ENCODE measurements around the gene DEAF1.

The DEAF1 gene

DNA sequence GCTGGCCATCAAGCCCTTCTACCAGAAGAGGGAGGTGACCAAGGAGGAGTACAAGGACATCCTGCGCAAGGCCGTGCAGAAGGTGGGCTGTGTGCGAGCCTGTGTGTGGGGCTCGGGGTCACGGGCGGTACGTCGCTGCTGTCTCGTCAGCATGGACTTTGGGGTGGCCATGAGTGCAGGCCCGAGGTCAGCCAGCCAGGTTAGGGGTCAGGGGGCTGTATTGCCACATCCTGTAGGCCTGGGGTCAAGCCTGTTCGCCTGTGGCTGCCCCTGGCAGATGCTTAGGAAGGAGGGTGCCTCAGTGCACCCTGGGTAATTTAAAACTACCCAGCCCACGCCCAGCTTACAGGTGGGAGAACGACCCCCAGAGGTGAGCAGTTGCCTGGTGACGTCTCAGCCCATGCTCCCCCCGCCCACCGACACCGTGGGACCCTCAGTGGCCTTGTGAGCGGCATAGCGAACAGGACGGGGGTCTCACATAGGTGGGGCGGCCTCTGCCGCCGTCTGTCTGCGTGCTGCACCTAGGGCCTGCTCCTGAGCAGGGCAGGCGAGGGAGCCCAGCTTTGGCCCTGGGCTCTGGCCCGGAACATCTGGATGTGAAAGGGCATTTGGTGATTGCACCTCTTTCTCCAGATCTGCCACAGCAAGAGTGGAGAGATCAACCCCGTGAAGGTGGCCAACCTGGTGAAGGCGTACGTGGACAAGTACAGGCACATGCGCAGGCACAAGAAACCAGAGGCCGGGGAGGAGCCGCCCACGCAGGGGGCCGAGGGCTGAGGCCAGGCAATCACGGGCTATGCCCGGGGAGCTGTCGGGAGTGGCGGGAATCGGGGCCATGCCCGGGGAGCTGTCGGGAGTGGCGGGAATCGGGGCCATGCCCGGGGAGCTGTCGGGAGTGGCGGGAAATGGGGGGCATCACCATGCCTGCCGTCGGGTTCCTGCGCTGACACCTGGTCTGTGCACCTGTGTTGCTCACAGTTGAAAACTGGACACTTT lies 83.7 kb downstream of the DEAF1 start:
- DNase-seq (ENCODE audit: low read depth): no peak

DNA sequence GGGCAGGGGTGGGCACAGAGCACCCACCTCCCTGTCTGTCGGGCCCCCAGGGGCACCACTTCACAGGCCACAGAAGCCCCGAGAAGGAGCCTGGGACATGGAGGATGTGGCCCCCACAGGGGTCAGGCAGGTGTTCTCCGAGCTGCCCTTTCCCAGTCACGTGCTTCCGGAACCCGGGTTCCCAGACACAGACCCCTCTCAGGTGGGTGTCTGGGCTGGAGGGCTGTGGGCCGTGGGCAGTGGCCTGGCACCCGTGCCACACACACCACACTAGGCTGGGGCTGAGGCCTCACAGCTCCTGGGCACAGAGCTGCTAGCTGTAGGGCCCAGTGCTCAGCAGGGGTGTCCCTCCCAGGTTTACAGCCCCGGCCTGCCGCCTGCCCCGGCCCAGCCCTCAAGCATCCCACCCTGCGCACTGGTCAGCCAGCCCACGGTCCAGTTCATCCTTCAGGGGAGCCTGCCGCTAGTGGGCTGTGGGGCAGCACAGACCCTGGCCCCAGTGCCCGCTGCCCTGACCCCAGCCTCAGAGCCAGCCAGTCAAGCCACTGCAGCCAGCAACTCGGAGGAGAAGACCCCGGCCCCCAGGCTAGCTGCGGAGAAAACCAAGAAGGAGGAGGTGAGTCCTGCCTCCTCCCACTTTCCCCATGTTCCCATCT lies 84.7 kb downstream of the DEAF1 start:
- DNase-seq (ENCODE audit: low read depth): no peak

DNA sequence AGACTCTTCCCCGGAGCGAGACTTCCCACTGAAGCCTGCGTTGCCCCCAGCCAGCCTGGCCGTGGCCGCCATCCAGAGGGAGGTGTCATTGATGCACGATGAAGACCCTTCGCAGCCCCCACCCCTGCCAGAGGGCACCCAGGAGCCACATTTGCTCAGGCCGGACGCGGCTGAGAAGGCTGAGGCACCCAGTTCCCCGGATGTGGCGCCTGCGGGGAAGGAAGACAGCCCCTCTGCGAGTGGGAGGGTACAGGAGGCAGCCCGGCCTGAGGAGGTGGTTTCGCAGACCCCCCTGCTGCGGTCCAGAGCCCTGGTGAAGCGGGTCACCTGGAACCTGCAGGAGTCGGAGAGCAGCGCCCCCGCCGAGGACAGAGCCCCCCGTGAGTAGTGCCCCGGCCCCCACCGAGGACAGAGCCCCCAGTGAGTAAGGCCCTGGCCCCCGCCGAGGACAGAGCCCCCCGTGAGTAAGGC lies 85.6 kb downstream of the DEAF1 start:
- no peak for DNase-seq (ENCODE audit: low read depth)

DNA sequence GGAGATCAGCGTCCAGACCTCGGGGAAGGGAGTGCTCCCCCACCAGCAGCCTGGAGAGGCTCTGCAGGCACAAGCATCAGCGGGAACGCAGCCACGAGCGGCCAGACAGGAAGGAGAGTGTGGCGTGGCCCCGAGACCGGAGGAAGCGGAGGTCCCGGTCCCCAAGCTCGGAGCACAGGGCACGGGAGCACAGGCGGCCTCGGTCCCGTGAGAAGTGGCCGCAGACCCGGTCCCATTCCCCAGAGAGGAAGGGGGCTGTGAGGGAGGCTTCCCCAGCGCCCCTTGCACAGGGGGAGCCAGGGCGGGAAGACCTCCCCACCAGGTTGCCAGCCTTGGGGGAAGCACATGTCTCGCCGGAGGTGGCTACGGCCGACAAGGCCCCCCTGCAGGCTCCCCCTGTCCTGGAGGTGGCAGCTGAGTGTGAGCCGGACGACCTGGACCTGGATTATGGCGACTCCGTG lies 86.2 kb downstream of the DEAF1 start:
- no peak for DNase-seq (ENCODE audit: low read depth)

DNA sequence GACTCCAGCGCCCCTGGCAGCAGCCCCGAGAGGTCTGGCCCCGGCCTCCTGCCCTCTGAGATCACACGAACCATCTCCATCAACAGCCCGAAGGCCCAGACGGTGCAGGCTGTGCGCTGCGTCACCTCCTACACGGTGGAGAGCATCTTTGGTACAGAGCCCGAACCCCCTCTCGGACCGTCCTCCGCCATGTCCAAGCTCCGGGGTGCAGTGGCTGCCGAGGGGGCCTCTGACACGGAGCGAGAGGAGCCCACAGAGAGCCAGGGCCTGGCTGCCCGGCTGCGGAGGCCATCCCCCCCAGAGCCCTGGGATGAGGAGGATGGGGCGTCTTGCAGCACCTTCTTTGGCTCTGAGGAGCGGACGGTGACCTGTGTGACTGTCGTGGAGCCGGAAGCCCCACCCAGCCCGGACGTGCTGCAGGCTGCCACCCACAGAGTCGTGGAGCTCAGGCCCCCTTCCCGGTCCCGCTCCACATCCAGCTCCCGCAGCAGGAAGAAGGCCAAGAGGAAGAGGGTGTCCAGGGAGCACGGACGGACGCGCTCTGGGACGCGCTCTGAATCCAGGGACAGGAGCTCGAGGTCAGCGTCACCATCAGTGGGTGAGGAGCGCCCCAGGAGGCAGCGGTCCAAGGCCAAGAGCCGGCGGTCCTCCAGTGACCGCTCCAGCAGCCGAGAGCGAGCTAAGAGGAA lies 86.9 kb downstream of the DEAF1 start:
- DNase-seq (ENCODE audit: low read depth): no peak

DNA sequence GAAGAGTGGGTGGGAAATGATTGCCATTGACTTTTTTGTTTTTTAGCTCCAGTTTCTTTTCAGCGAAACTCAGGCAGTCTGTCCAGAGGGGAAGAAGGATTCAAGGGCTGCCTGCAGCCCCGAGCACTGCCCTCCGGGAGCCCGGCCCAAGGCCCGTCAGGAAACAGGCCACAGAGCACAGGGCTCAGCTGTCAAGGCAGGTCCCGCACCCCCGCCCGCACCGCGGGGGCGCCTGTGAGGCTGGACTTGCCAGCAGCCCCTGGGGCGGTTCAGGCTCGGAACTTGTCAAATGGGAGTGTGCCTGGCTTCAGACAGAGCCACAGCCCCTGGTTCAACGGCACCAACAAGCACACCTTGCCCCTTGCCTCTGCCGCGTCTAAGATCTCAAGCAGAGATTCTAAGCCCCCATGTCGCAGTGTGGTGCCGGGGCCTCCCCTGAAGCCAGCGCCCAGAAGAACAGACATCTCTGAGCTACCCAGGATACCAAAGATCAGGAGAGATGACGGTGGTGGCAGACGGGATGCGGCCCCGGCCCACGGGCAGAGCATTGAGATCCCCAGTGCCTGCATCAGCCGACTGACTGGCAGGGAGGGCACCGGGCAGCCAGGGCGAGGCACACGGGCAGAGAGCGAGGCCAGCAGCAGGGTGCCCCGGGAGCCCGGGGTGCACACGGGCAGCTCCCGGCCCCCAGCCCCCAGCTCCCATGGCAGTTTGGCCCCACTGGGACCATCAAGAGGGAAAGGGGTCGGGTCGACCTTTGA lies 87.8 kb downstream of the DEAF1 start:
- DNase-seq (ENCODE audit: low read depth): no peak

DNA sequence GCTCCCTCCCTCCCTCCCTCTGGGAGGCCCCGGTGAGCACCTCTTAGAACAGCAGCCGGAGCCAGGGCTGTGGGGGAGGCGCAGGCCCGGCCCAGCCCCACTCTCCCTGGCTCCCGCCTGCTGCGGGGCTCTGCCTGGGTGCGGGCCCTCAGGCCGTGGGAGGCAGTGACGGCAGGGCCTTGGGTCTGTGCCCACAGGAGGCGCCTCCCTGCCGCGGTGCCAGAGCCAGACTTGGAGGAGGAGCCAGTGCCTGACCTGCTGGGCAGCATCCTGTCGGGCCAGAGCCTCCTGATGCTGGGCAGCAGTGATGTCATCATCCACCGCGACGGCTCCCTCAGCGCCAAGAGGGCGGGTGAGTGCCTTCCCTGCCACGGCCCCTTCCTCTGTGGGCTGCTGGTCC lies 88.8 kb downstream of the DEAF1 start:
- no peak for DNase-seq (ENCODE audit: low read depth)

DNA sequence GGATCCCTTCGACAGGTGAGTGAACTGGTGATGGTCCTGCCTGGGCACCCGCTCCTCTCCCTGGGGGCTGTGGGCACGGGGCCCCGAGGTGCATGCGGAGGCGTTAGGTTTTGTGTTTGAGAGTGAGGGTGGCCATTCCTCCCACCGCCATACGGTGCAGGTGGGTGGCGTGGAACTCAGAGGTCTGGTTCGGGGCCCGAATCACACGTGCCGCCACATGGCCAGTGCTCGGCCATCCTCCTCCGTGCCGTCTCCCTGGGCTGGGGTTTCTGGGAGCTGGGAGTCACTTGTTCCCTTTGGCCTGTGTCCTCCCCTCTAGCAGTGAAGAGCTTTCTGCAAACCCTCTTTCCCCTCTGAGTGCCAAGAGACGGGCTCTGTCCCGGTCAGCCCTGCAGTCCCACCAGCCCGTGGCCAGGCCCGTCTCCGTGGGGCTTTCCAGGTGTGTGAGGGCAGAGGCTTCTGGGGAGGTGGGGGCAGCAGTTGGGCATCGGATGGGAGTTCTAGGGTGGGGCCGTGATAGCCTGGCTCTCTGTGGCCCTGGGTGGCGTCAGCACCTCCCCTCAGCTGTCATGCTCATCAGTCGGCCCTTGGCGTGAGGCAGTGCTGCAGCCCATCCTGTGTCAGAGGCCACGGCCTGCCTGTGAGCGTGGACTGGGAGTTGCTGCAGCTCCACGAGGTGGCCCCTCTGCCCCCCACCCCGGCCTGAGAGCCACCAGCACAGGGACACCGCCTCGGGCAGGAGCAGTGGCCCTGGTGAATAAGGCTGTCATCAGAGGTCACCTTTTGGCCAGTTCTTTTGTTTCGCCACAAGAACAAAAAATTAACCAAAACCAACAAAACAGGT lies 89.5 kb downstream of the DEAF1 start:
- no peak for DNase-seq (ENCODE audit: low read depth)

DNA sequence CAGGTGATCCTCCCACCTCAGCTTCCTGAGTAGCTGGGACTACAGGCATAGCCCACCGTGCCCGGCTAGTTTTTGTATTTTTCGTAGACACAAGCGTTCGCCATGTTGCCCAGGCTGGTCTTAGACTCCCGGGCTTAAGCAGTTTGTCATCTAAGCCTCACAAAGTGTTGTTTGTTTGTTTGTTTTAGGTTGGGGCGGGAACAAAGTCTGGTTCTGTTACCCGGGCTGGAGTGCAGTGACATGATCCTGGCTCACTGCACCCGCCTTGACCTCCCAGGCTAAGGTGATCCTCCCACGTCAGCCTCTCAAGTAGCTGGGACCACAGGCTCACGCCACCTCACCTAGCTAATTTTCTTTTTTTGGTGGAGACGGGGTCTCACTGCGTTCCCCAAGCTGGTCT lies 91.9 kb downstream of the DEAF1 start:
- DNase-seq (ENCODE audit: low read depth): no peak

DNA sequence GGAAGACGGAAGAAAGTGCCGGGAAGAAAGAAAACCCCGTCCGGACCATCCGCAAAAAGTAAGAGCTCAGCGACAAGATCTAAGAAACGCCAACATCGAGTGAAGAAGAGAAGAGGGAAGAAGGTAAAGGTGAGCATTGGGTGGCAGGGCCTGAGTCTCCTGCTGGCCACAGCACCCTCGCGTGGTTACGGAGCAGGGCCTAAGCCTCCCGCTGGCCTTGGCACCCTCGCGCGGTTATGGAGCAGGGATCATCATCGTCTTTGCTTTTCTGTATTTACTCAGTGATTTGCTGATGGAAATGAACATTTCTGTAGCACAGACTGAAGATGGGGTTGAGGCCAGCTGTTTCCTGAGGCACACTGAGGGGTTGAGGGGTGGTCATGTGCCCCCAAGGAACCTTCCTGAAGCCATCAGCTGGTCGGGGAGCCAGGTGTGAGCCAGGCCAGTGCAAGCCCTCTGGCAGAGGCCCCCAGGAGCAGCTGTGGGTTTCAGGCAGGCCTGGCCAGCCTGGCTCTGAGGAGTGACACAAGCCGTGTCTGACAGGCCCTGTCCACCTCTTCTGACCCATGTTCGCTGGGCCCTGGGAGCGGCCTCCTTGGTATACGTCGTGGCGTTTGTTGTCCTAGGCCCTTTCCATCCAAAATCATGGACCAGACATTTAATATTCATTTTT lies 93.3 kb downstream of the DEAF1 start:
- DNase-seq (ENCODE audit: low read depth): no peak

DNA sequence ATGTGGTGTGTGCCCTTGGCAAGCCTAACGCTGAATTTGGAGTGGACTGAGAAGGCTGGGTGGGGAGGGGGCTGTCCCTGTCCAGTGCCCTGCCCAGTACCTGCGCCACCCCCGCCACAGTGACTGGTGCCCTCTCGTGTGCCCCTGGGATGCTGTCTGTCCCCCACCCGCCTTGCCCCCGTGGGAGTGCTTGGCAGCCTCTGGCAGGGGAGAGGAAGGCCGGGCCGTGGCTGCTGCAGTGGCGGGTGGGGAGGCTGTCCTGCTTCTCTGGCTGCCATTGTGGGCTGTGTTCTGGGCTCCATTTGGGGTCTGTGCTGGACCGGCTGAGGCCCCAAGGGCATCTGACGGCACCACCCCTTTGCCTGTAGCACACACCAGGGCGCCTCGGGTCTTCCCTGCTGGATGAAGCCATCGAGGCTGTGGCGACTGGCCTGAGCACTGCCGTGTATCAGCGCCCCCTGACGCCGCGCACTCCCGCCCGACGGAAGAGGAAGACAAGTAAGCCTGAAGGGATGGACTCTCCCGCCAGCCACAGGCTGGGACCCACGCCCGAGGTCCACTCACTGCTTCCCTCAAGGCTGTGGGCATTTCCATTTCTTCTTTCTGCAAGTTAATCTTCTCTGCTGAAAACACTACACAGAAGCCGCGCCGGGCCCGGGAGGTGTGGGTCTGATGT lies 96.9 kb downstream of the DEAF1 start:
- DNase-seq (ENCODE audit: low read depth): no peak

DNA sequence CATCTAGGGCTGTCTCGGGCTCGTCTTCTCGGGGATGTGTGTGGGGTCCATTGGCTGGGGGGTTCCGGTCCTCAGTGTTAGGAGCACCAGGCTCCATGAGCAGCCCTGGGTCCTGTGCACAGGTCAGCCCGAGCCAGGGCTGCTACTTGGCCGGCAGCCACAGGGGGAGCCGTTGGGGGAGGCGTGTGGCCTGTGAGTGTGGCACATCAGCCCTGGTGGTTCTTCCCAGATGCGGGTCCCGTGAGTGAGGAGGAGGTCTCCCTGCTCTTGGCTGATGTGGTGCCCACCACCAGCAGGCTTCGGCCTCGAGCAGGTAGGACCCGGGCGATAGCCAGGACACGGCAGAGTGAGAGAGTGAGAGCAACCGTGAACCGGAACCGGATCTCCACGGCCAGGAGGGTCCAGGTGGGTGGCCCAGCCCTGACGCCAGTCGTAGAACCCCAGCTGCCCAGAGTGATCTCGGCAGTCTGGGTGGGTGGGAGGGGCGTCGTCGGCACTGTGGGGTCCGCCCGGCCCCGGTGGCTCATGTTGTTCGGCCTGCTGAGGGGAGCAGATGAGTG lies 97.8 kb downstream of the DEAF1 start:
- DNase-seq (ENCODE audit: low read depth): no peak

DNA sequence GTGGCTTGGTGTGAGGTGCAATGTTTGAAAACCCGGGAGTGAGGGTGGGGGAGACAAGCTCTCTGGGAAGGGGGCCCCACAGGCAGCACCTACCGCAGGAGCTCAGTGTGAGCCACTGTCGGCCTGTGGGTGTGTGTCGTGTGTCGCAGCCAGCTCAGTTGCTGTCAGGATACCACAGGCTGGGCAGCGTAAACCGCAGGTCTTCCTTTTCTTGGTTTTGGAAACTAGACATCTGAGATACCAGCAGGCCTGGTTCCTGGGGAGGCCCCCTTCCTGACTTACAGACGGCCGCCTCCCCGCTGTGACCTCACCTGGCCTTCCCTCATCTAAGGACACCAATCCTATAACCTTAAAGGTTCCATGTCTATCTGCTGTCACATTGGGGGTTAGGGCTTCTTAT lies 98.6 kb downstream of the DEAF1 start:
- no peak for DNase-seq (ENCODE audit: low read depth)

DNA sequence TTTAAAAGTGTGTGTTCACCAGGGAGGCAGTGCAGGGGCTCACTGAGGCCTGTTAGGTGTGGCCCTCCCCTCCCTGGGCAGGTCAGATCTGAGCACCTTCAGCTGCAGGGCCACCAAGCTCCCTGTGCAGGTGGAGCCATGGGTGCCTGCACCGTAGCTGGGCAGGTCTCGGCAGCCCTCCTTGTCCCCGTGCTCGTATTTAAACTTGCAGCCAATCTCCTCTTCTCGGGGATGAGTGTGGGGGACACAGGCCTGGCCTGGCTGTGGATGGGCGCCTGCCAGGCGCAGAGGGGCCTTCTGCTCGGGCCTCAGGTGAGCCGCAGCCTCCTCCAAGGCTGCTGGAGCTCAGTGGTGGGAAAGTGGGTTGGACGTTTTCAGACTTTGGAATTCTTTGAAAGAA lies 99.6 kb downstream of the DEAF1 start:
- no peak for DNase-seq (ENCODE audit: low read depth)

All from non-pigmented ciliary epithelial cell (primary cell).